ENCODE results near the gene CFAP45.

Gene CFAP45

GRCh38 chr1:159847231-159847630 is 52.7 kb downstream of the CFAP45 start:
- TF ChIP-seq CTCF (conservative IDR thresholded peaks at IDR 0.05; ENCODE audit: control insufficient read depth, insufficient read depth, low read depth, low read length) = no peak
- no peak for DNase-seq (ENCODE audit: low read depth)
- no peak overlapping the region for H3K4me3 ChIP-seq (ENCODE audit: control insufficient read depth, low read depth, low read length)

DNA sequence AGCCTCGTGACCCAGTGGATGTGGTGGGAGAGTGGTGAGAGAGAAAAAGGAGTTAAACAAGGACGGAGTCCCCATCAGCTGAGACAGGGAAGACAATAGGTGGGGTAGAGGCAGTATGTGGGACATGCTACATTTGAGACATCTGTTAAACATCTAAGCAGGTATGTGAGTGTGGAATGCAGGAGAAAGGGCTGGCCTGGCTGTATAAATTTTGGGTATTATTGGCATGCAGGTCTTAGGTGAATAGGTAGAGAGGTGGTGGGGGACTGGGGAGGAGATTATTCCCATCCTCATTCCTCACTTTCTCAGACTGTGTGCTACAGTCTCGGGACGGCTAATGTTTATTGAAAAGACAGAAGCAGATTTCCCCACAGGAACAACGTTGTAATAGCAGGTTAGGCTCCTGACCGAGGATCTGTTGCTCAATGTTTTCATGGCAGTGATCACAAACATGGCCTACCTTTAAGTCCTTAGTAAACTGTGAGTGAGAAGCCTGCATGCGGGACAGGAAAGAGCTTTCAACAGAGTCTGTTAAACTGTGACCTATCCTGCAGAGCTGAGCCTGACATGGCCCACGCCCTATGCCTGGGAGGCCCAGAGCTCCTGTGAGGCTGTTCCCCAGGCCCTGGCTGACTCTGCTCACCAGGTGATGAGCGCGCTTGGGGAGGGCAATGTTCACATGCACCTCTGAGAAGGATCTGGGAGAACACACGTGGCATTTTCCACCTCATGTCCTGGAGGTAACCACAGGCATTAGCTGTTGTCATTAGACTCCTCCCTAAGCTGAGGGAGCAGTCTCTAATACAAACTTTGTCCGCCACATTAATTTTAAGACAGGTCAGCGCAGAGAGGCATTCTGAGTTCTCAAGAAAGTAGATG is 54.0 kb downstream of the CFAP45 start:
- DNase-seq (ENCODE audit: low read depth) = no peak
- no peak for TF ChIP-seq CTCF (conservative IDR thresholded peaks at IDR 0.05; ENCODE audit: control insufficient read depth, insufficient read depth, low read depth, low read length)
- no peak overlapping the region for H3K4me3 ChIP-seq (ENCODE audit: control insufficient read depth, low read depth, low read length)

DNA sequence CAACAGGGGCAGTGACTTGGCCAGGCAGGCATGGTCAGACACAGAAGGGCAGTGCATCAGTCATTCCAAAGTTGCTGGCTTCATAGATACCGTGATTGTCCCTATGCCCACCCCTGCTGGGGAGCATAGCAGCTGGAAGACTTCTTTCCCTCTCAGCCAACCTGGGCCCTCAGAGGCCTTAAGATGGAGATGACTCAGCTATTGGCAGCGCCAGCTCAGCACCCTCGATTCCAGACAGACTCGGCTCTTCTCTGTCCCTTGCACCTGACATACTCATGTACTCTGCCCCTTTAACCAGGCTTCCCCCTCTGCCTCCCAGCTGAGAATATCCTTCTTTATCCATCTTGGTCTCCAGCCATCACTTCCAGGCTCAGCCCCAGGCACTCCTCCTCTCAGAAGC is 56.5 kb downstream of the CFAP45 start:
- no peak for TF ChIP-seq CTCF (conservative IDR thresholded peaks at IDR 0.05; ENCODE audit: control insufficient read depth, insufficient read depth, low read depth, low read length)
- no peak for DNase-seq (ENCODE audit: low read depth)
- no peak overlapping the region for H3K4me3 ChIP-seq (ENCODE audit: control insufficient read depth, low read depth, low read length)

- no peak for DNase-seq (ENCODE audit: low read depth)
- TF ChIP-seq CTCF (conservative IDR thresholded peaks at IDR 0.05; ENCODE audit: control insufficient read depth, insufficient read depth, low read depth, low read length) = no peak
- no peak overlapping the region for H3K4me3 ChIP-seq (ENCODE audit: control insufficient read depth, low read depth, low read length)
These were observed 58.2 kb downstream of the CFAP45 start for GRCh38 chr1:159841749-159842148.

GRCh38 chr1:159839116-159839849 is 60.7 kb downstream of the CFAP45 start:
- H3K4me3 ChIP-seq (ENCODE audit: control insufficient read depth, low read depth, low read length) = no peak overlapping the region
- TF ChIP-seq CTCF (conservative IDR thresholded peaks at IDR 0.05; ENCODE audit: control insufficient read depth, insufficient read depth, low read depth, low read length) = no peak
- DNase-seq (ENCODE audit: low read depth) = no peak

- no peak overlapping the region for H3K4me3 ChIP-seq (ENCODE audit: control insufficient read depth, low read depth, low read length)
- no peak for DNase-seq (ENCODE audit: low read depth)
- no peak for TF ChIP-seq CTCF (conservative IDR thresholded peaks at IDR 0.05; ENCODE audit: control insufficient read depth, insufficient read depth, low read depth, low read length)
These were observed 61.2 kb downstream of the CFAP45 start for GRCh38 chr1:159838715-159839114.
